SK-N-SH (cell line): ENCODE measurements around the gene MYOM3. TPM values are rescaled to one million over a fixed set of nuclear protein-coding genes. Genes with fewer than 3 reads are reported as not detected.

Source experiments
- CTCF ChIA-PET: fragments of 300-600, 350-600 bp; formaldehyde crosslinking; extraction: SDS; loops from one replicate; lab custom pipeline; 2021; lab: Yijun Ruan, JAX
- POLR2A ChIA-PET: fragments of 350-600 bp; sonication (Branson Sonifier 250); formaldehyde crosslinking; extraction: SDS; loops from one replicate; lab custom pipeline; 2020; ENCODE audit warnings: antibody characterized with exemption, inconsistent platforms; lab: Yijun Ruan, JAX
- DNase-seq: peaks from one replicate; pipeline ENCODE4 v3.0.0; 2012
- H2AFZ ChIP-seq: fragments of 200-600 bp; sonication (generic); 2 replicates; pipeline ENCODE4 v1.8.1; 2016; ENCODE audit warnings: antibody characterized with exemption, mild to moderate bottlenecking, low read depth
- H3F3A ChIP-seq: fragments of 200-600 bp; sonication (generic); replicated peaks from 2 replicates; pipeline ENCODE3; 2016; ENCODE audit warnings: antibody characterized with exemption, mild to moderate bottlenecking; ENCODE audit not compliant: insufficient read depth
- H3K27ac ChIP-seq, 2 experiments: fragments of 200-500 bp in 1 of 2; fragments of 200-600 bp in 1 of 2; sonication (Bioruptor generic) in 1 of 2; sonication (generic), shearing (Covaris generic) in 1 of 2; 2 replicates each; pipeline versions ENCODE4 v1.5.1 to v1.6.1; 2014 to 2016; ENCODE audit warnings: low read depth in 2 of 2, inconsistent platforms in 1 of 2, low read length in 1 of 2, mild to moderate bottlenecking in 1 of 2, mixed read lengths in 1 of 2
- H3K27me3 ChIP-seq: fragments of 200-600 bp; sonication (generic), shearing (Covaris generic); 2 replicates; pipeline ENCODE4 v1.6.1; 2016; ENCODE audit warnings: mixed run types; ENCODE audit not compliant: insufficient read depth
- H3K36me3 ChIP-seq, 2 experiments: fragments of 200-500 bp in 1 of 2; fragments of 200-600 bp in 1 of 2; sonication (Bioruptor generic) in 1 of 2; sonication (generic) in 1 of 2; replicated peaks in 1 of 2; 2 replicates each; pipeline versions ENCODE3 to v1.5.1; 2014 to 2016; ENCODE audit warnings: low read length in 1 of 2, mild to moderate bottlenecking in 1 of 2; ENCODE audit not compliant: insufficient read depth in 2 of 2, control insufficient read depth in 1 of 2
- H3K4me1 ChIP-seq, 2 experiments: fragments of 200-500 bp in 1 of 2; fragments of 200-600 bp in 1 of 2; sonication (Bioruptor generic) in 1 of 2; sonication (generic), shearing (Covaris generic) in 1 of 2; 2 replicates each; pipeline versions ENCODE4 v1.5.1 to v1.6.1; 2014 to 2016; ENCODE audit warnings: low read depth in 1 of 2, low read length in 1 of 2, mixed run types in 1 of 2; ENCODE audit not compliant: insufficient read depth in 2 of 2, control insufficient read depth in 1 of 2
- H3K4me2 ChIP-seq: fragments of 200-600 bp; sonication (generic), shearing (Covaris generic); 2 replicates; pipeline ENCODE4 v1.6.1; 2017; ENCODE audit warnings: mixed run types
- H3K4me3 ChIP-seq, 2 experiments: fragments of 200-500 bp in 1 of 2; fragments of 200-600 bp in 1 of 2; sonication (Bioruptor generic) in 1 of 2; sonication (generic), shearing (Covaris generic) in 1 of 2; 2 replicates each; pipeline versions ENCODE4 v1.5.1 to v1.8.1; 2014 to 2016; ENCODE audit warnings: low read depth in 2 of 2, inconsistent platforms in 1 of 2, low read length in 1 of 2, mild to moderate bottlenecking in 1 of 2, mixed read lengths in 1 of 2, moderate library complexity in 1 of 2
- H3K79me2 ChIP-seq: fragments of 200-600 bp; sonication (generic); 2 replicates; pipeline ENCODE4 v1.8.1; 2017; ENCODE audit warnings: mild to moderate bottlenecking; ENCODE audit not compliant: insufficient read depth
- H3K9ac ChIP-seq: fragments of 200-600 bp; sonication (generic); 2 replicates; pipeline ENCODE4 v1.6.1; 2017; ENCODE audit warnings: mixed run types
- H3K9me2 ChIP-seq: fragments of 200-600 bp; sonication (generic); 2 replicates; pipeline ENCODE4 v1.6.1; 2017; ENCODE audit warnings: mixed run types
- H3K9me3 ChIP-seq: fragments of 200-600 bp; sonication (generic); 2 replicates; pipeline ENCODE4 v1.6.1; 2017; ENCODE audit warnings: mixed run types, mild to moderate bottlenecking, moderate library complexity
- H4K20me1 ChIP-seq: fragments of 200-600 bp; sonication (generic); 2 replicates; pipeline ENCODE4 v1.6.1; 2017; ENCODE audit warnings: mild to moderate bottlenecking, mixed run types; ENCODE audit not compliant: insufficient read depth
- EP300 ChIP-seq, 2 experiments: IDR thresholded peaks; 2 replicates each; pipeline versions ENCODE4 v1.4.0 to v1.6.1; 2012; ENCODE audit warnings: borderline replicate concordance in 1 of 2, low read depth in 1 of 2, low read length in 1 of 2
- FOXJ3 ChIP-seq: sonication (generic); formaldehyde crosslinking; IDR thresholded peaks from 2 replicates; pipeline ENCODE4 v1.5.1; 2020; ENCODE audit warnings: mild to moderate bottlenecking, missing genetic modification reagents
- FOXM1 ChIP-seq: IDR thresholded peaks from 2 replicates; pipeline ENCODE4 v1.4.0; 2012; ENCODE audit warnings: low read depth, mild to moderate bottlenecking
- GABPA ChIP-seq: IDR thresholded peaks from 2 replicates; pipeline ENCODE4 v1.4.0; 2012; ENCODE audit warnings: low read depth, mild to moderate bottlenecking
- RAD21 ChIP-seq: IDR thresholded peaks from 2 replicates; pipeline ENCODE4 v1.6.1; 2012; ENCODE audit warnings: mild to moderate bottlenecking, low read length
- RCOR1 ChIP-seq: fragments of 150-350 bp; IDR thresholded peaks from 2 replicates; pipeline ENCODE4 v1.6.1; 2017; ENCODE audit warnings: antibody characterized with exemption, low read length
- RFX5 ChIP-seq: IDR thresholded peaks from 2 replicates; pipeline ENCODE4 v1.6.1; 2012; ENCODE audit warnings: mild to moderate bottlenecking, improper control_type of control experiment, low read length
- TAF1 ChIP-seq: IDR thresholded peaks from 2 replicates; pipeline ENCODE4 v1.6.1; 2012; ENCODE audit warnings: low read depth, mild to moderate bottlenecking, low read length, moderate library complexity, borderline replicate concordance
- WGBS: methylation state at CpG from one replicate; pipeline ENCODE4 v1.1.6; 2017; ENCODE audit warnings: low lambda C conversion rate; 5-methylcytosine and 5-hydroxymethylcytosine counted together
- polyA plus RNA-seq, 3 experiments: library from polyadenylated mRNA; depleted of rRNA; stranded (reverse); fragments of >200 nt; gene quantifications; 2 replicates each; pipeline ENCODE4 v1.2.3, GENCODE V29; 2012
- TF ChIP-seq, protein P1 (sequence below): IDR thresholded peaks from 2 replicates; pipeline ENCODE4 v1.6.1; 2012; ENCODE audit warnings: mild to moderate bottlenecking, low read depth, low read length, moderate library complexity
- TF ChIP-seq, protein P2 (sequence below): IDR thresholded peaks from 2 replicates; pipeline ENCODE4 v1.4.0; 2012; ENCODE audit warnings: low read depth
- TF ChIP-seq, protein P3 (sequence below): IDR thresholded peaks from 2 replicates; pipeline ENCODE4; 2012
- TF ChIP-seq, protein P4 (sequence below): IDR thresholded peaks from 2 replicates; pipeline ENCODE4 v1.4.0; 2012; ENCODE audit warnings: low read depth, borderline replicate concordance

The MYOM3 gene
- polyA plus RNA-seq, 1 of the 3 experiments (the other 2 are of a cell fraction) = 0.02 TPM

DNA sequence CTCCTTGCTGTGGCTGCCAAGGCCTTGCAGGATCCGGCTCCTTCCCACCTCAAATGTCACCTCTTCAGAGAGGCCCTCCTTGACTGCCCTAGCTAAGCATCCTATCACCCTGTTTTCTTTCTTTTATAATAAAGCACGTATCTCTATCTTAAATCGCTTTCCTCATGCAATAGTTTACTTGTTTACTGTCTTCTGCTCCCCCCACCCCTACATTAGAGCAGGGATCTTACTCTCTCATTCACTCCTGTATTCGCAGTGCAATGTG lies 36.4 kb downstream of the MYOM3 start:
- Histone ChIP-seq H2AFZ (no peak overlapping the region), H3K9me2 (no peaks in the 10 kb centered on the region), H3F3A (no peaks in the 10 kb centered on the region), H3K4me1 (peaks cover 0 to 3% of the 10 kb centered on the region in 2 experiments; a peak in 1 of 4 replicates), H3K27me3 (no peaks in the 10 kb centered on the region), H3K9me3 (no peaks in the 10 kb centered on the region), H4K20me1 (no peaks in the 10 kb centered on the region), H3K79me2 (no peaks in the 10 kb centered on the region), H3K27ac (no peak overlapping the region), H3K36me3 (no peaks in the 10 kb centered on the region), H3K4me3 (no peak overlapping the region), H3K4me2 (no peak overlapping the region), H3K9ac (no peak overlapping the region)
- no peak for DNase-seq
- no peak for TF ChIP-seq RCOR1
- TF ChIP-seq, protein P1, sequence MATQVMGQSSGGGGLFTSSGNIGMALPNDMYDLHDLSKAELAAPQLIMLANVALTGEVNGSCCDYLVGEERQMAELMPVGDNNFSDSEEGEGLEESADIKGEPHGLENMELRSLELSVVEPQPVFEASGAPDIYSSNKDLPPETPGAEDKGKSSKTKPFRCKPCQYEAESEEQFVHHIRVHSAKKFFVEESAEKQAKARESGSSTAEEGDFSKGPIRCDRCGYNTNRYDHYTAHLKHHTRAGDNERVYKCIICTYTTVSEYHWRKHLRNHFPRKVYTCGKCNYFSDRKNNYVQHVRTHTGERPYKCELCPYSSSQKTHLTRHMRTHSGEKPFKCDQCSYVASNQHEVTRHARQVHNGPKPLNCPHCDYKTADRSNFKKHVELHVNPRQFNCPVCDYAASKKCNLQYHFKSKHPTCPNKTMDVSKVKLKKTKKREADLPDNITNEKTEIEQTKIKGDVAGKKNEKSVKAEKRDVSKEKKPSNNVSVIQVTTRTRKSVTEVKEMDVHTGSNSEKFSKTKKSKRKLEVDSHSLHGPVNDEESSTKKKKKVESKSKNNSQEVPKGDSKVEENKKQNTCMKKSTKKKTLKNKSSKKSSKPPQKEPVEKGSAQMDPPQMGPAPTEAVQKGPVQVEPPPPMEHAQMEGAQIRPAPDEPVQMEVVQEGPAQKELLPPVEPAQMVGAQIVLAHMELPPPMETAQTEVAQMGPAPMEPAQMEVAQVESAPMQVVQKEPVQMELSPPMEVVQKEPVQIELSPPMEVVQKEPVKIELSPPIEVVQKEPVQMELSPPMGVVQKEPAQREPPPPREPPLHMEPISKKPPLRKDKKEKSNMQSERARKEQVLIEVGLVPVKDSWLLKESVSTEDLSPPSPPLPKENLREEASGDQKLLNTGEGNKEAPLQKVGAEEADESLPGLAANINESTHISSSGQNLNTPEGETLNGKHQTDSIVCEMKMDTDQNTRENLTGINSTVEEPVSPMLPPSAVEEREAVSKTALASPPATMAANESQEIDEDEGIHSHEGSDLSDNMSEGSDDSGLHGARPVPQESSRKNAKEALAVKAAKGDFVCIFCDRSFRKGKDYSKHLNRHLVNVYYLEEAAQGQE = no peak
- TF ChIP-seq, protein P2, sequence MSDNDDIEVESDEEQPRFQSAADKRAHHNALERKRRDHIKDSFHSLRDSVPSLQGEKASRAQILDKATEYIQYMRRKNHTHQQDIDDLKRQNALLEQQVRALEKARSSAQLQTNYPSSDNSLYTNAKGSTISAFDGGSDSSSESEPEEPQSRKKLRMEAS = no peak
- TF ChIP-seq, protein P3, sequence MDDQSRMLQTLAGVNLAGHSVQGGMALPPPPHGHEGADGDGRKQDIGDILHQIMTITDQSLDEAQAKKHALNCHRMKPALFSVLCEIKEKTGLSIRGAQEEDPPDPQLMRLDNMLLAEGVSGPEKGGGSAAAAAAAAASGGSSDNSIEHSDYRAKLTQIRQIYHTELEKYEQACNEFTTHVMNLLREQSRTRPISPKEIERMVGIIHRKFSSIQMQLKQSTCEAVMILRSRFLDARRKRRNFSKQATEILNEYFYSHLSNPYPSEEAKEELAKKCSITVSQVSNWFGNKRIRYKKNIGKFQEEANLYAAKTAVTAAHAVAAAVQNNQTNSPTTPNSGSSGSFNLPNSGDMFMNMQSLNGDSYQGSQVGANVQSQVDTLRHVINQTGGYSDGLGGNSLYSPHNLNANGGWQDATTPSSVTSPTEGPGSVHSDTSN = no peak
- TF ChIP-seq GABPA = no peak
- ChIA-PET CTCF (interaction anchor here (1.3 to 2.7 kb wide), 2 partner anchors 36 to 124 kb away, joined by 3 to 10 read pairs; partner anchors contain the start of gene MYOM3), POLR2A (no interaction called here)
- 91% methylated on average over 4 of the region's 4 CpGs for WGBS

DNA sequence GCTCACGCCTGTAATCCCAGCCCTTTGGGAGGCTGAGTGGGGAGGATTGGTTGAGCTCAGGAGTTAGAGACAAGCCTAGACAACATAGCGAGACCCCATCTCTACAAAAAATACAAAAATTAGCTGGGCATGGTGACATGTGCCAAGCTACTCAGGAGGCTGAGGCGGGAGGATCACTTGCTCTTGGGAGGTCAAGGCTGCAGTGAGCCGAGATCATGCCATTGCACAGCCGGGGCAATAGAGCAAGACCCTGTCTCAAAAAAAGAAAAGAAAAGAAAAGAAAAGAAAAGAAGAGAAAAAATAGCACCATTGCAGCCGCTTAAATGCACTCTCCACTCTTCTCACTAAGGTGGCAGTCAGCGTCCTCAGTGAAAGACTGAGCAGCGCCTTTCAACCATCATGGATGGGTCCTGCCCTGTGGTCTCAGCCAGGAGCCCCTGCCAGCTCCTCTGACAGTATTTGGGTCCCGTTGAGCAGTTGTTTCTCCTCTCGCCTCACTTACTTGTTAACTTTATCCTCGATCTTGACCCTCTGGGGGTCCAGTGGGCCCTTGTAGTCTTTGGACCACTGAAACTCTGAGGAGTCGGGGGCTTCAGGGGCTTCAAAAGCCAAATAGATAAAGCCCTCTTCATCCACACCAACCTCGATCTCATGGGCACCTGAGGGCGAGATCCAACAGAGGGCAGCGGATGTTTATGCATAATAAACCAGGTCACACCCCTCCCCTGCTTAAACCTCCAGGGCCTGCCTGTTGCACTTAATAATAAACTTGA lies 36.9 kb downstream of the MYOM3 start:
- TF ChIP-seq, protein P4, sequence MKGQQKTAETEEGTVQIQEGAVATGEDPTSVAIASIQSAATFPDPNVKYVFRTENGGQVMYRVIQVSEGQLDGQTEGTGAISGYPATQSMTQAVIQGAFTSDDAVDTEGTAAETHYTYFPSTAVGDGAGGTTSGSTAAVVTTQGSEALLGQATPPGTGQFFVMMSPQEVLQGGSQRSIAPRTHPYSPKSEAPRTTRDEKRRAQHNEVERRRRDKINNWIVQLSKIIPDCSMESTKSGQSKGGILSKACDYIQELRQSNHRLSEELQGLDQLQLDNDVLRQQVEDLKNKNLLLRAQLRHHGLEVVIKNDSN = no peak
- TF ChIP-seq RAD21 (0 out of 2 replicates have a peak, but pooled peaks have one; percentile 8), RFX5 (no peak), EP300 (IDR thresholded peaks at IDR 0.05; ENCODE audit: borderline replicate concordance in 1 of 2, low read depth in 1 of 2, low read length in 1 of 2) (no peak), FOXM1 (no peak), TAF1 (no peak), FOXJ3 (CRISPR knock-in tag) (no peak)
- no peaks in the 10 kb centered on the region for H3F3A ChIP-seq
- WGBS = 73% methylated on average over 14 of the region's 15 CpGs
- no peak overlapping the region for H2AFZ ChIP-seq
- H3K9me3 ChIP-seq = no peaks in the 10 kb centered on the region
- ChIA-PET CTCF (interaction anchor here (1.3 to 2.7 kb wide), 3 partner anchors 37 to 126 kb away, joined by 3 to 10 read pairs (median 3); partner anchors contain the start of gene MYOM3), POLR2A (no interaction called here)
- no peak overlapping the region for H3K27ac ChIP-seq
- H4K20me1 ChIP-seq = no peaks in the 10 kb centered on the region
- H3K9ac ChIP-seq = no peak overlapping the region
- H3K79me2 ChIP-seq = no peaks in the 10 kb centered on the region
- no peaks in the 10 kb centered on the region for H3K36me3 ChIP-seq
- H3K9me2 ChIP-seq = no peaks in the 10 kb centered on the region
- no peak overlapping the region for H3K4me3 ChIP-seq
- H3K27me3 ChIP-seq = no peaks in the 10 kb centered on the region
- peaks cover 0 to 3% of the 10 kb centered on the region in 2 experiments; a peak in 1 of 4 replicates for H3K4me1 ChIP-seq
- no peak overlapping the region for H3K4me2 ChIP-seq
- no peak for DNase-seq
